HG02973 (cell line): ENCODE results near the gene FNBP1L.
"Not testable (repeated sequence)": the region's sequence is repeated elsewhere in the genome, so short reads cannot be mapped to it uniquely, and the experiment has no call there.

Experiments
- ATAC-seq: cut with Tn5 transposase; IDR thresholded peaks from one replicate; pipeline ENCODE4 v1.9.1; 2021; ENCODE audit warnings: moderate library complexity; ENCODE audit not compliant: unreplicated experiment

FNBP1L gene

DNA sequence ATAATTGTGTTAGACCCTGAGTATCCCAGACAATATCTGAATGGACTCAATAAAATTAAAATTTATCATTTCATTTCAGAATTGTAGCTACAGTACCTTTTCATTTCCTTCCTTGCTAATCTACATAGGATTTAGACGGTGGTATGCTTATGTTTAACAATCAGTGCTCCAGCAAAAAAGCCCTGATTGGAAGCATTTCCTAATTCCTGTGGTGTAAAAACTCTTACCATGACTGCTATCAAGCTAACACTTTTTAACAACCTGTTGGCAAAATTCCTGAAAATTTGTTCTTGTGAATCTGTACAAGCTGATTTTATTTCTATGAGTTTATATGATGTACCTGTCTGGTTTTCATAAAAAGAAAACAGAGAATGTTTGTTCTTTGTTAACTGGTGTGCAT is 5.2 kb upstream of the FNBP1L start:
- no peak for ATAC-seq

DNA sequence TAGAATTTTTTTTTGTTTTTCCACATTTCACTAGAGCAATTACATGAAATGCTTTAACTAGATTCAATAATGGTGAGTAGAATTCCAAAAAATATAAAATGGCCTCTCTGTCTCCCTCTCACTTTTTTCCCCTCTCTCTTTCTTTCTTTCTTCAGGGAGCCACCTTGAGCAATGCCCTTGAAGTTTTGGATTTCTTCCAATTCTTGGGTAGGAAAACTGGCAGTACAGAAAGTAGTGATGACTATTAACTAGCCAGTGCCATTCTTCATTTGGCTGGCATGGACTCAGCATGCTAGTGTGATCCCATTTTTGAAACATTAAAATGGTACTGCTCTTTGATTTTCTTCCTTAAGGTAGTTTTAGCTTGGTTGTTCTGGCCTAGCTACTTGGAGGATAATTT is 4.5 kb upstream of the FNBP1L start:
- ATAC-seq = no peak

DNA sequence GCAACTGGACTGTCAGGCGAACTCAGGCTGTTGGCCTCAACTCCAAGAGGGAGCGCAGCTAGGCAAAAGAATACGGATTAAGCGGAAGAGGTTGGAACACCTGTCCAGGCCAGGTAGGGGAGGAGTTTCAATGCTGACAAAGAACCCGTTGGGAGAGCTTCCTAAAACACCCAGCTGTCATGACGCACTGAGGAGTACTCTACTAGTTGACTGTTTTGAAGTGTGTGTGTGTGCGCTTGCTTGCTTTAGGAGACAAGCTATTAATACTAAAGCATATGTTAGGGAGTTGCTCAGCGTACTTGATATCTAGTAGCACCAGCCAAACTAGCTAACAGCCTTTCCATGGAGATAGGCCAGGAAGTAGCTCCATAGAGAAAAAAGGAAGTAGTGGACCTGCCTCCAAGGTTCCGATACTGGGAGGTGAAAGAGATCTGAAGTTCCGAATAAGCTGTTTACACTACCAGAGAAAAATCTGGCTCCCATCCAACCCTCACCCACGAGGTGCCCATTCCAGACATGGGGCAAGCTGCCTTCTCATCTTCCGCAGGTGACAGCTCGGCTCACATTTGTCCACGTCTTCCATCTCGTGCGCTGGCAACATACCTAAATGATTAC is 974 bp upstream of the FNBP1L start:
- no peak for ATAC-seq

GRCh38 chr1:93448292-93448982 is 519 bp downstream of the FNBP1L start:
- ATAC-seq = no peak

DNA sequence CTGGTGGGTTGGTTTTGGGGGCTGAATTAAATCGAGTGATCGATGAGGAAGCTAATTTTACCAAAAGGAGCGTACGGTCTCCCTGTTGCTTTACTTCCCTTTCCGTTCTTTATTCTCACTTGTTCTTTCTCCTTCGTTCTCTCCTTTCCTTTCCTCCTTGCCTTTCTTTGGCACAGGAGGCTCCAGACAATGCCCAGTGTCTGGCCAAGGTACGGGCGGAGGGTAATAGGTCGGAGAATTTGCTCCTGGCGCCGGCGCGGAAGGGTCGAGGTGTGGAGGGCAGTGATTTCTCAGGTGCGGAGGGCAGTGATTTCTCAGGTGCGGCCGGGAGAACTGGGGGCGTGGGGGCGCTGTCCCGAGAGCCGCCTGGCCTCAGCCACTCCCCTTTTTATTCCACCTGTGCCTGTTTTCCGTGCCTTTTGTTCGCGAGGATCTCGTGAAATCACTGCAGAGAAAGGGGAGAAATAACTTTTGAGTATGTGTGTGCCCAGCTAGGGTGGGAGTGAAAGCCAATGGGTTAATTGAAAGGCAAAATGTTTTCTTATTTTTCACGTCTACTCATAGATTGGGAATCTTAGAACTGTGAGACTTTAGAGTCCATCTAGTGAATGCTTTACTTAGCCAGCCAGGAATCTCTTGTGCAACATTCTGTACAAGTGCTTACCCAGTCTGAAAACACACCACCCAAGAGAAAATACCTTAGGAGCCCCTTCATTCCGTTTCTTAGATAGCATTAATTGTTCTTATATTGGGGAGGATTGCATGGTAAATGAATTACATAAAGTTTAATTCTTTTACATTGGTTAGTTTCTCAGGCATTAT is 1.3 kb downstream of the FNBP1L start:
- no peak for ATAC-seq

DNA sequence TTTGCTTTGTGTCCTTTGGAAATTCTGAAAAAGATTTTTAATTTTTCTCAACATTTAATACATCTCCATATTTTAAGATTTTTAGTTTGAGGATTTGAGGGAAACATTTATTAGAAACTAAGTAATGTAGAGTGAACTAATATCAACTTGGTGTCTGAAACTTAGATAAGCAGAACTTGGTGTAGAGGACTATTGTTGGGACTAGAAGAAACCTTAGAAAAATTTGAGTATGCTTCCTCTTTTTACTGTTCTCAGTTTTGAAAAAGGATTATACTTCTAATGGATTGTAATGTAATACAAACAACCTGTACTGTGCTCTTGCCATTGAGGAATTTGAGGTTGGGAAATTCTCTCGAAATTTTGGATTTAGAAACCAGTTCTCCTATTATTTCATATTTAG is 2.4 kb downstream of the FNBP1L start:
- no peak for ATAC-seq

GRCh38 chr1:93453911-93454310 is 6.0 kb downstream of the FNBP1L start:
- no peak for ATAC-seq

DNA sequence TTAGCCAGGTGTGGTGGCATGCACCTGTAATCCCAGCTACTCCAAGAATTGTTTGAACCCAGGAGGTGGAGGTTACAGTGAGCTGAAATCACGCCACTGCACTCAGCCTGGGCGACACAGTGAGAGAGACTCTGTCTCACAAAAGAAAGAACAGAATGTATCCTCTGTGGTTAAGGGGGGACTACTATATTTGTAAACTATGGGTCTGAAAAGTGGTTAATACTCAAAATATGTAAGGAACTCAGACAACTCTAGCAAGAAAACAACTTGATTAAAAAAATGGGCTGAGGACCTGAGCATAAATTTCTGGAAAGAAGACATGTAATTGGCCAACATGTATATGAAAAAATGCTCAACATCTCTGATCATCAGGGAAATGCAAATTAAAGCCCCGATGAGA is 11.2 kb downstream of the FNBP1L start:
- no peak for ATAC-seq

- no peak for ATAC-seq
These were observed 13.3 kb downstream of the FNBP1L start for GRCh38 chr1:93461236-93461635.

DNA sequence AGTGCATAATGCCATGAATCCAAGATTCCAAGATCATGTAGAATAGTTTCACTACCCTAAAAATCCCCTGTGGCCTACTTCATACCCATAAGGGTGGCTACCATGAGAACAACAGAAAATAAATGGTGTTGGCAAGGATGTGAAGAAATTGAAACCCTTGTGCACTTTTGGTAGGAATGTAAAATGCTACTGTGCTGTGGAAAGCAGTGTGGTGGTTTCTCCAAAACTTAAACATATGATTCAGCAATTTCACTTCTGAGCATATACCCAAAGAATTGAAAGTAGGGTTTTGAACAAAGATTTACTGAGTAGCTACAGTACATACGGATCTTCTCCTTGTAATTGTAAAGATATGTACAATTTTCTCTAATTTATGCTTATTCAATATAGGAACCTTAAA is 16.0 kb downstream of the FNBP1L start:
- ATAC-seq = no peak

DNA sequence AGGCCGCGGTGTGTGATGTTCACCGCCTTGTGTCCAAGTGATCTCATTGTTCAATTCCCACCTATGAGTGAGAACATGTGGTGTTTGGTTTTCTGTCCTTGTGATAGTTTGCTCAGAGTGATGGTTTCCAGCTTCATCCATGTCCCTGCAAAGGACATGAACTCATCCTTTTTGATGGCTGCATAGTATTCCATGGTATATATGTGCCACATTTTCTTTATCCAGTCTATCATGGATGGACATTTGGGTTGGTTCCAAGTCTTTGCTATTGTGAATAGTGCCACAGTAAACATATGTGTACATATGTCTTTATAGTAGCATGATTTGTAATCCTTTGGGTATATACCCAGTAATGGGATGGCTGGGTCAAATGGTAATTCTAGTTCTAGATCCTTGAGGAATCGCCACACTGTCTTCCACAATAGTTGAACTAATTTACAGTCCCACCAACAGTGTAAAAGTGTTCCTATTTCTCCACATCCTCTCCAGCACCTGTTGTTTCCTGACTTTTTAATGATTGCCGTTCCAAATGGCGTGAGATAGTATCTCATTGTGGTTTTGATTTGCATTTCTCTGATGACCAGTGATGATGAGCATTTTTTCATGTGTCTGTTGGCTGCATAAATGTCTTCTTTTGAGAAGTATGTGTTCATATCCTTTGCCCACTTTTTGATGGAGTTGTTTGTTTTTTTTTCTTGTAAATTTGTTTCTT is 17.6 kb downstream of the FNBP1L start:
- not testable (repeated sequence) for ATAC-seq

- no peak for ATAC-seq
These were observed 19.7 kb downstream of the FNBP1L start for GRCh38 chr1:93467606-93468005.

DNA sequence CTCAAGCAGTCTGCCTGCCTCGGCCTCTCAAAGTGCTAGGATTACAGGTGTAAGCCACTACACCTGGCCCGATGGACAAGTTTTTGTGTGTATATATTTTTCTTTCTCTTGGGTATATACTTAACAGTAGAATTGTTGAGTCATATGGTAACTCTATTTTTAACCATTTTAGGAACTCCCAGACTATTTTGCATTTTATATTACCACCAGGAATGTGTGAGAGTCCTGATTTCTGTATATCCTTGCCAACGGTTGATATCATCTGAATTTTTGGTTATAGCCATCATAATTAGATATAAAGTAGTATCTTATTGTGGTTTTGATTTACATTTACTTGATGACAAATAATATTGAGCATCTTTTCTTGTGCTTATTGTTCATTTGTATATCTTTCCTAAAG is 20.7 kb downstream of the FNBP1L start:
- no peak for ATAC-seq

- not testable (repeated sequence) for ATAC-seq
These were observed 21.3 kb downstream of the FNBP1L start for GRCh38 chr1:93469223-93469622.

GRCh38 chr1:93471284-93471683 is 23.4 kb downstream of the FNBP1L start:
- ATAC-seq = no peak

- ATAC-seq = no peak
These were observed 24.0 kb downstream of the FNBP1L start for GRCh38 chr1:93471911-93472310.

GRCh38 chr1:93474321-93474720 is 26.4 kb downstream of the FNBP1L start:
- no peak for ATAC-seq

- ATAC-seq = no peak
These were observed 27.8 kb downstream of the FNBP1L start for GRCh38 chr1:93475681-93476080.

GRCh38 chr1:93479133-93479745 is 31.3 kb downstream of the FNBP1L start:
- ATAC-seq = not testable (repeated sequence)

- ATAC-seq = not testable (repeated sequence)
These were observed 34.0 kb downstream of the FNBP1L start for GRCh38 chr1:93481899-93482298.

- ATAC-seq = no peak
These were observed 35.3 kb downstream of the FNBP1L start for GRCh38 chr1:93483200-93483599.
